ENCODE results near the gene GCLC. TPM values are rescaled to one million over a fixed set of nuclear protein-coding genes. Genes with fewer than 3 reads are reported as not detected.
"Not testable (repeated sequence)": the region's sequence is repeated elsewhere in the genome, so short reads cannot be mapped to it uniquely, and the experiment has no call there.

The GCLC gene
- polyA plus RNA-seq, 12 donors: 6.6 to 33.2 (median 10.2) TPM; not detected in 1

DNA sequence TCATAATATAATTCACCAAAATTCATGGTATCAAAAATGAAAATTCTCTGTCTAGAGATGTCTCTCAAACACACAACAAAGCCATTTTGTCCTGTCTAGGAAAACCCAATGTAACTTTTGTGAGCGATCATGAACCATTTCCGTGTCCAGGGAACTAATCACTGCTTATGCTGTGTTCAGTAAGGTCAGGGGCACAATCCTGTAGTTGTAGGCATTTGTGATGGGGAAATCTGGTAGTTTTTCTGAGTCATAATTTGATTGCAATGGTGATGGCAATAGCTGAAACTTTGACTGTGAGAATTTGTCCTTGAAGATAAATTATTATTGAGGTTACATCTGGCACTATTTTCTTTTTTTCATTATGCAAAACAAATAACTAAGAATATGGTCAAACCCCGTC lies 21.0 kb upstream of the GCLC start:
- no peak for DNase-seq

DNA sequence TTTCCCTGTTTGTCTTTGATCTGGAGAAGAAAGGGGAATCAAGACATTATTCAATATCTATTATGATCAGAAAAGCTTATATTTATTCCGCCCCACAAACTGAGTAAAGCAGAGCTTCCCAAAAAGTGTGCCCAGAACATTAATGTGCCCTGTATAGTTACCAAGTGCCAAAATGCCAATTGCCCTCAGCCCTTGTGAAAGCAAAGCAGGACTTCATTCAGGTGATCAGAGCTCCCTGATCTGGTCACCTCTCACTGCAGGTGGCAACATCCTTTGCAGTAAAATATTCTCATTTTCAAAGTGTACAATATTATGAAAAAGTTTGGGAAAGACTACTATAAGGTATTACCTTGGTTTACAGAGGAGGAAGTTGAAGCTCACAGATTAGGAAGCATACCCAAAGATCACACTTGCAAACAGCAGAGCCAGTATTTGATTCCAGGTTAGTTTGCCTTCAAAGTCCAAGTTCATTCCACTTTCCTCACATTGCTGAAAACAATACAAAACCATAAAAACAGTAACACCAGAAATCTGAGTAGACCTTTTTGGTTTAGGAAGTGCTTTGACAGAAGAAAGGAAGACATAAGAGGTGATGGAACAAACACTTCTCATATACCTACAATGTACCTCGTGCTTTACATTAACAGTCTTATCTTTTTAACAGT lies 19.6 kb upstream of the GCLC start:
- no peak for DNase-seq

DNA sequence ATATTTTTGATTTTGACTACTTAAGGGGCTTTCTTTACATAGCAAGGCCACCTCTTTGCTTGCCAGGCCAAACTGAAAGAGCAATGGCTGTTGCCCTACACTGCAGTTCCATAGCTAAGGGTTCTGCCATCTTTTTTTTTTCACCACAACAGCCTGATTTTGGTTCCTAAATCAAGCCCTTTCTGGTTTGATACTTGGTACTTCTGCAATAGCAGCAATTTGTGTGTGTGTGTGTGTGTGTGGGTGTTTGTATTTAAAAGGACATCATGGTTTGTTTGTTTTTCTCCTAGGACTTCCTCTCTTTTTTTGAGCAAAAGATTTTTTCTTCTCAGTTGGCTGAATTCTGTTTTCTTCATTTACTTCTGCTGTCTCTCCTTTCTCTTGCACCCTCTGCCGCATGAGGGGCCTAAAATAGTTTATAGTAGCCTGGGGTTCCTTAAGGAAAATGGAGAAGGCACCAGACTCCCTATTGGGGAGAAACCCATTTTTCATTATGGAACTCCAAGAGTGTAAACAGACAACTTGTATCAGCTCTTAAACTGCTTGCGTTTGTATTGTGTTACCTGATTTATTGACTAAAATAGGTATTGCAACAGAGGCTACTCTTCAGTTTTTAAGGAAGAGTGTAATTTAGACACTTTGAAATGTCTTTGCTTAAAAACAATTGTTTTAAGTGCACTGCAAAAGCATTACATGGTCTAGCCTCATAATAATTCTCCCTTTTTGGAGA lies 12.2 kb upstream of the GCLC start:
- no peak for DNase-seq

DNA sequence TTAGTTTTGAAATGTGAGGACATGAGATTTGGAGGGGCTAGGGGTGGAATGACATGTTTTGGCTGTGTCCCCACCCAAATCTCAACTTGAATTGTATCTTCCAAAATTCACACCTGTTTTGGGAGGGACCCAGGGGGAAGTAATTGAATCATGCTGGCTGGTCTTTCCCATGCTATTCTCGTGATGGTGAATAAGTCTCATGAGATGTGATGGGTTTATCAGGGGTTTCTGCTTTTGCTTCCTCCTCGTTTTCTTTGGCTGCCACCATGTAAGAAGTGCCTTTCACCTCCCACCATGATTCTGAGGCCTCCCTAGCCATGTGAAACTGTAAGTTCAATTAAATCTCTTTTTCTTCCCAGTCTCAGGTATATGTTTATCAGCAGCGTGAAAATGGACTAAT lies 8.7 kb upstream of the GCLC start:
- DNase-seq: not testable (repeated sequence)

DNA sequence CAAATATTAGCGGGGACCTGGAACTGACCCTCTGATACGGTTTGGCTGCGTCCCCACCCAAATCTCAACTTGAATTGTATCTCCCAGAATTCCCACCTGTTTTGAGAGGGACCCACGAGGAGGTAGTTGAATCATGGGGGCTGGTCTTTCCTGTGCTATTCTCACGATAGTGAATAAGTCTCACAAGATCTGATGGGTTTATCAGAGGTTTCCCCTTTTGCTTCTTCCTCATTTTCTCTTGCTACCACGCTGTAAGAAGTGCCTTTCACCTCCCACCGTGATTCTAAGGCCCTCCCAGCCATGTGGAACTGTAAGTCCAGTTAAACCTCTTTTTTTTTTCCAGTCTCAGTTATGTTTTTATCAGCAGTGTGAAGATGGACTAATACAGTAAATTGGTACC lies 6.8 kb upstream of the GCLC start:
- DNase-seq: not testable (repeated sequence)

DNA sequence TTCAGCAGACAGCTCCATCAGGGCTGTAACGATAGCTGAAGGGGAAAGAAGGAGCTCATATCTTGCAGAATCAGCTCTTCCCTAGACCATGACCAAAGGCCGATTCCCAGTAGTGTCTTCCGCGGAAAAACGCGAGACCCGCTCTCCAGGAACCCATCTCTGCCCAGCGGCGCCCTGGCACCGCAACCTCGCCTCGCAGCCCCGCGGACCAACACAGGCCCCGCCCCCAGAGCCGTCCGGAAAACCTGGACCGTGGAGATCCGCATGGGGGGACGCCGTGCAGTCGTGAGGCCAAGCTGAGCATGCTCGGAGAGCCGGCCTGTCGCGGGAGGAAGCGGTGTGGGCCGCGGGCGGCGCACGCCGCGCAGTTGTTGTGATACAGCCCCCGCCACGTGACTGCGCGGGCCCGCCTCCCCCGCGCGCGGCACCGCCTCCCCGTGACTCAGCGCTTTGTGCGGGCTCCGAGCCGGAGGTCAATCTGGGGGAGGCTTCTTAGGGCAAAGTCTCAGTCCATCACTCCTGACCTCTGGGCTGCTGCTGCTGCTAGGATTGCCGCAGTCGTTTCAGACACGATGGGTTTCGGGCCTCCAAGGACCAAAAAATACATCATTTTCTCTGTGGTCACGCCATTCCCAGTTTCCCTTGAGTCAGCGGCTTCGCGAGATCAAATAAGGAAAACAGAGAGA lies 3.1 kb upstream of the GCLC start:
- peak; percentile 96 for DNase-seq

DNA sequence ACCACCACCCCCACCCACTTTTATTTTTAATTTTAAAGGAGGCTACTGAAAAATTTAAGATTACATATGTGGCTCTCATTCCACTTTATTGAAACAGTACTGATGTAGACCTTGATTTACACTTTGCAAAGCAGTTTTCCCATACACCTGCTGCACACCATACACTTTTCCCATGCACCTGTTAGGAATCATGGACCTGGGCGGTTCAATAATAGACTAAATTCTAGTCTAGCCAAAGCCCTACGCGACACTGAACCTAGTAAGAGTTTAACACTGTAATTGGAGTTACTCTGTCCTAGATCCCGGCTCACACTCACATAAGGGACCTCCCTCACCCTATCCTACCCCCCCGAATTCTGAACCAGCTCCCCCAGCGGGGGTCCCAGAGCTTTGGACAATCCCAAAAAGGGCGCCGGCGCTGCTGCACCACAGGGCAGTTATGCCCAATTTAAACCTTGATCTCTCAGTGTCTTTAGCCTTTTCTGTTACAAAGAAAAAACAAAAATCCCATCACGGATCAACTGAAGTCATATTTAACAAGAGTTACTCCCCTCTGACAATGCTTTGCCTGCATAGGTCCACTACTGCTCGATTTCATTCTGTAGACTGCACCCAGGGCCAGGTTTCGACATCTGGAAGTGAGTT lies 2.4 kb upstream of the GCLC start:
- no peak for DNase-seq

DNA sequence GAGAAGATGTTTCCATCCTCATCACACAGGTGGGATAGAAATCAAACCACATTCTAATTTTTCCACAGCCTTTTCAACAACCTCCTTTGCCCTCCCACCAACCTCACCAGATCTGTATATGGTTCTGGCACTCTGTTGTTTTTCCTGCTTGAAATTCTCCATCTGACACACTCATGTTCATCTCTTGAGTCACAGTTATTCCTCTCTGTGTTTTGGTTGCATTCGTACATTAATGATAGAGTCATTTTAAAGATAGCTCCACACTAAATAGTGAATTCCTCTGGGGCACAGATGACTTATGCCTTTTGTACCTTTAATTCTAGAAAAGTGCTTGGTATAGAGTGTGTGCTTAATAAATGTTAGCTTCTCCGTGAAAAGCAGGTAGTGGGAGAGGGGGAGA lies 1.4 kb upstream of the GCLC start:
- no peak for DNase-seq

DNA sequence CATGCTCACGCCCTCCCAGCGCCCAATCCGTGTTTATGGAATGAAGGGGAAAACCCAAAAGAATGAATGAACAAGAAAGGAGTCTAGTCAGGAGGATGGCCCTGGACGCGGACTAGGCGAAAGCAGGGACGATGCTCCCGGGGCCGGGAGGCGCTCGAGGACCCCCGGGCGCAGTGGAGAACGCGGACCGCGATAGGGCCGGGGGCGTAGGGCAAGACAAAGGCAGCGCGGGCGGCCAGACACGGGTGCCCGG lies 758 bp downstream of the GCLC start:
- no peak for DNase-seq

DNA sequence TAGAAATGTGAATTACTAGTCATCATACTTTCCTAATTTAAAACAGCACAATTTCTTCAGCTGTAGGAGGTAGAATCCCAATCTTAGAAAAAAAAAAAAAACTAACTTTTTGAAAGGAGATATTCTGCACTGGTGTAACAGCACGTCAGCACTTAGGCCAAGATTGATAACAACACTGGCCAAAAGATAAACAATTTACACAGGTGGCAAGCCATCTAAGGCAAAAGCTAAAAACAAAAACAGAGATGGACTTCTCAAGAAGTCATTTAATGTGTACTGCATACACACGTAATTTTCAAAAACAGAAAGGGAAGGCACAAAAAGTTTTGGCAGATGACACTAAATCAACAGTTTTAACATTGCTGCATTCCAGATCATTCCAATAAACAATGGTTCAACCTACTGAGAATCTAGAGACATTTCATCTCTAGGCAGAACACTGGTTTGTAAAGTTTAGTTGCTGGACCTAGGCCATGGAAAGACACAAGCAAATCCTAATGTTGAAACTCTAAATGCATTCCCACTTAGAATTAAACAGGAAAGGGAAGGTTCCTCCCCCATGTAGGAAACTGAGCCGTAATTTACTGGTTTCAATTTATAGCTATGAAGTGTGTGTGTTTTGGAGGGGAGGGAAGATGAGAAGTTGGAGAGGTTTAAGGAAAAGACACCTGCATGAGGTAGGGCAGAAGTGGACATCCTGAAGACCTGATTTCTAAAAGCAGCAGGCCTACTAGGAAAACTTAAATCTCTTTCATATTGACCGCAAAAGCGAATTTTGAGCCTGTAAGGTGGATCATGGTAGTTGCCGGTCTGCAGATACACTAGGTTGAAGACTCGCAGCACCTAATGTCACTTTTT lies 1.3 kb downstream of the GCLC start:
- DNase-seq: no peak

DNA sequence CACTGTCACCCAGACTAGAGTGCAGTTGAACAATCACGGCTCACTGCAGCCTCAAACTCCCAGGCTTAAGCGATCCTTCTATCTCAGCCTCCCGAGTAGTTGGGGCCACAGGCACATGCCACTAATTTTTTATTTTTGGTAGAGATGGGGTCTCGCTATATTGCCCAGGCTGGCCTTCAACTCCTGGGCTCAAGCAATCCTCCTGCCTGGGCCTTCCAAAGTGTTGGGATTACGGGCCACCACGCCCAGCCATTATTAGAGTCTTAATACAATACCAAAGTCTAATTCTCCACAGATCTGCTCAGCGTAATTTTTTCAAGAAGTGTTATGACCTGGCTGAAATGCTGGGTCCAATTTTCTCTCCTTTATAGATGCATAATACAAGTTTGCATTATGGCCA lies 3.0 kb downstream of the GCLC start:
- DNase-seq: no peak

DNA sequence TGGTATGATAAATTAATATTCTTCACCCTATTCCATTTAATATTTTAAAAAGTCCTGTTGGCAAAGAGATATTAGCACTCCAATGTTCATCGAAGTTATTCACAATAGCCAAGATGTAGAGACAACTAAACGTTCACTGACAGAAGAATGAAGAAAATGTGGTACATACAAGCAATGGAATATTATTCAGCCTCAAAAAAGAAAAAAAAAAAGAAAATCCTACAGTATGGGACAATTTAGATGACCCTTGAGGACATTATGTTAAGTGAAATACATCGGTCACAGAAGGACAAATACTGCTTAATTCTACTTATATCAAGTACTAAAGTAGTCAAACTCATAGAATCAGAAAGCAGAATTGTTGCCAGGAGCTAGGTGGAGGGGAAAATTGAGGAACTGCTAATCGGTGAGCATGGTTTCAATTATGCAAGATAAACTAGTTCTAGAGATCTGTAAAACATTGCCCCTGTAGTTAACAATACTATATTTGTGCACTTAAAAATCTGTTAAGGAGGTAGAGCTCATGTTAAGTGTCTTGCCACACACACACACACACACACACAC lies 4.7 kb downstream of the GCLC start:
- DNase-seq: no peak

DNA sequence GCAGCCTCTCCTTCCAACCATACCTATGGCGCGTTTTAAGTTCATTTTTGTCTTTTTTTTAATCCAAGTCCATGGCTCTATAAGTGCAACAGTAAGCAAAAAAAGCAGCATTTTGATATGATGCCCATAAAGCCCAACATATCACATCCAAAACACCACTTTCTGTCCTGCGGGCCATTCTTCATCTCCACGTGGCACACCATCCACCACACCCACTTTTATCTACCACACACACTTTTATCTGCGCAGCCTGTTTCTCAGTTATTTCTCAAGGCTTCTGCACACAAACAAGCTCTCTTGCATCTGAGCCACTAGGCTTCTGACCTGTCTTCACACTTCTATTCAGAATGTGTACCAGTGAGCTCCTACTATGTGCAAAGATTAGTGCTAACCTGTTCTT lies 5.3 kb downstream of the GCLC start:
- no peak for DNase-seq

DNA sequence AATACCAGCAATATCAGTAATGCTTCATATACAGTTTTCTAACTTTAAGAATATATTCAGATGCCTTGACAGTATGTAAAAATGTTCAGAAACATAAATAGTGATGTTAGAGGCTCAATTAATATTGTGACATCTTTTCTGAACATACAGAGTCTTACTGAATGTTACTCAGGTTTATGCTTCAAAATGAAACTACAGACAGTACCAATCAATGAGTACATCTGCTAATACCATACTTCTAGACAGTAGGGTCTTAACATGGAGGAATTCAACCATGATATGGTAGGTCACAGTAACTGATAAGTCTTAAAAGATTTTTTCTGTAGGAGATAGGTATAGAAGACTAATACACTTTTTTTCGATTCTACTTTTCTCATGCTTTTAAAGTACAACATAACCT lies 8.3 kb downstream of the GCLC start:
- DNase-seq: no peak

DNA sequence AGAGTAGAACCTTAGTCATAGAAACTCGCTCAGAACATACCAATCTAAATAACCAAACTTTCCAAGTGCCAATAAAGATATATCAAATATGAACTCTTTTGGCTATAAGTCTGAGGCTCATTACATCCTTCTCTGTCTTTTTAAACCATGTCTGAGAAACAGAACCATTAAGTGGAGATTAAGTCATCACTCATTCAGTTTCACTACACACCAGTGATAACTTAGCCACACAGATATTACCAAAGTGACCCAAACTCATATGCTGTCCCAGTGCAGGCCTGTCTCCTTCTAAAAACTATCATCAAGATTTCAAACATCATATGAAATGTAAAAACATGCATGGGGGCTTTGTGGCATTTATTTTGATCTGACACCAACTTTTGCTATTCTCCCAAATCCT lies 12.0 kb downstream of the GCLC start:
- DNase-seq: no peak

DNA sequence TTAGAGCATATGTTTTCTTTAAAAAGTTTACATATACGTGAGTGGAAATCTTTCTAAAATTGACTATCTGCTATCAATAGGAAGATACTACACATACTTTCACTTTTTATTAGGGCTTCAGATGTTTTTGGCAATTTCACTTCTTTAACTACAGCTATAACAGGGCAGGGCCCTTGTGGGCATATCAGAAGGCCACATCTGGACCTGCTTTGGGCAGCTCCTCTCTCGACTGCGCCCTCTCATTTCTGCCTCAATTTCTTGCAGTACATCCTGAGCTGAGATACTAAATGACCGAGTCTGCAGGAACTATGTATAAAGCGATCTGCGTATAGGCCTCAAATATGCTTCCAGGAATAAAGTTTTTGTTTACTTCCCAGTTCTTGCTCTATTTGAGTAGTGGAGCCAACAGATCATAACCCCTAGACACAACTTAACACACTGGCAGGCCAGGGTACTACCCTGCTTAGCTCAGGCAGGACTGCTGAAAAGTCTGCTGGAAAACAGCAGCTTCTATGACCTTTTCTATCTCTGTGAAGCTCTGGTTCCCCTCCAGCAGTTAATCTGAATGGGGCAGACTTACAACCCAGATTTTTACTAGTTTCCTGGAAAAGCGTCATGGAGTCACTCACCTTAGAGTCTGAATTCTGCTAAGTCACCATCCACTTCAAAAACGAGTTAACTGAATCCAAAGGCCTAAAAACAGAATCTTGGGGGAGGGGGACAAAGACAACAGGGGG lies 12.7 kb downstream of the GCLC start:
- no peak for DNase-seq

DNA sequence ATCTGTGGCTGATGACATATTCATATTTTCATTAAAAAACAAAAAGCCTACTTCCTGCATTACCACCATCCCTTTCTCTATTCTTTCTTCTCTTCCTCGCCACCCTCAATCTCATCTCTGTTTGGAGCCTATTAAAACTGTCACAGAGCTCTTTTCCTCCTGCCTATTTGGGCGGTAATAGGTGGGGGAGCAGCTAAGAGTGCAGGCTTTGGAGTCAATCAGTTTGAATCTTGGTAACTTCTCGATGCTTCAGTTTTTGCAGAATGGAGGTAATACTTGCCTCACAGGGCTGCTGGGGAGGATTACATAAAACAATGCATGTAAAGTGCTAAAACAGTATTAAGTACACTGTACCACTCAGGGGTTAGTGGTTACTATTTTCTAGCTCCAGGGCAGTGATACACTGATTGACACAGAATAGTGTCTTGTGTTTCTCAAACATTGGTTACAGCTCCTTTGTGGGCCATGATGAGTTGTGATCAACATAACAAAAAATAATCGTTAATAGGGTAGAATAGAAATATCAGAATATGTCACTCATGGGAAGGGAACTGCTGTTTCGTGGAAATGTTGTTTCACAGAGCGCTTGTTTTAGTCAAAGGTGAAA lies 14.0 kb downstream of the GCLC start:
- no peak for DNase-seq

DNA sequence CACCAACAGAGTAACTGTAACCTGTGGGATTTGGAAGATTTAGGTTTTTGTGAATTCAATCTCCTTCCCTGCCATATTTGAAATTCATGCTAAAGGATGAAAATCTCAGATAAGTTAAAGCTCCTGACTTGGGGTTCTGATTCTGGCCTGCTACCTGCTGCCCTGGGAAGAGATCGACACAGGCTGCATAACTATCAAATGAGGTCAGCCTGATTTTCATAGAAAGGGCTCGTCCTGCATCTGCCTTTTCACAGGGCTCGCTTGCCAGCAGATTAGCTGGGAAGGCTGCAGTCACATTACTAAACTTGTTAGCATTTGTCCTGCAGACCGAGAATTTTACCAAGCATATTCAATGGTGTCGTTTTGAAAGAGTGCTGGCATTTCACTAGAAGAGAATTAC lies 14.6 kb downstream of the GCLC start:
- DNase-seq: no peak

DNA sequence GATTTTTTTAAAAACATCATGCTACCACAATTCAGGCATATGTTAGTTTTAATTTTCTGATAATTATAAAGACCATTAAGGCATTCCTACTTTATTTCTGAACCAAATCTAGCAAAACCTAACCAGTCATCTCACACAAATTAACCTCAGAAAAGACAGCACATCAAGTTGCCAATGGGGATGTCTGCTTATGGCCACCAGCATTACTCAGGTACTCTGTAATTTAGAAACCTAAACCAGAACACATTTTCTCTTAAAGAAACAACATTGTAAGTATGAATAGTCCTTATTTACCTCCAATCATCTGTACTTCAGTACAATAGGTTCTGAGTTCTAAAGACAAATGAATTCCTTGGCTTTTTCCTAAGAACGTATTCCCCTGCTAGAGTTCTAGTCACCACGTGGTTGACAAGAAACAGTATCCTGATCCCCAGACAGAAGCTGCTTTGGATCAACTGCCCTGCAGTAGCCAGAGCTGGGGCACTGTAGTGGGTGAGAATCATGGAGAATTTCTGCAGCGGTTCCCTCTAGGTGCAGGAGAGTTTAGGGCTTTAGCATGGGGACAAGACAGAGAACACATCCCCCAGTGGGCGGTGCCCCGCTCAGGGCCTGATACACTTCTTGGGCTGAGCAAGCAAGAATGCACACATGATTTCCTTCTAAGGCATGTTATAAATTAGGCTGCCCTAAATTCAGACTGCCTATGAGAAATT lies 15.4 kb downstream of the GCLC start:
- DNase-seq: no peak

DNA sequence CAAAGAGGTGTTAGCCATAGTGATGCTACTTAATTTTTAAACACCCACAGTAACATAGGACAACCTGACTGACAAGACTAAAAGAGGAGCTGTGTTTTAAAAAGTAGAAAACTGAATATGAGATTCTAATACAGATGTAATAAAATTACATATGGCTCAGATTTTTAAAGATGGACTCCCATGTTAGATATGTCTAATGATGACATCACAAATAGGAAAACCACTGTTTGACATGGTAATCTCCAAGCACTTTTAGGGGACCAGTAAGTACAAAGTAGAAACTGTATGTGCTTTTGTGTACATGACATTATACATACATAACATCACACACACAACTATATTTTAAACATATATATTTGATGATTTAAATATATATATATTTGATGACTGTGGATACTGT lies 16.8 kb downstream of the GCLC start:
- DNase-seq: no peak
